Panc1 (cell line): ENCODE data around the gene NPAS3.

Experiments used
- CTCF ChIP-seq: fragments of 450-650 bp; IDR thresholded peaks from 2 replicates; pipeline ENCODE4 v1.5.1; 2017; ENCODE audit warnings: mild to moderate bottlenecking
- POLR2AphosphoS5 ChIP-seq: IDR thresholded peaks from 2 replicates; pipeline ENCODE4 v1.6.1; 2012; ENCODE audit warnings: mild to moderate bottlenecking, low read depth, low read length, moderate library complexity
- REST ChIP-seq, 2 experiments: IDR thresholded peaks; 2 replicates each; pipeline ENCODE4 v1.6.1; 2011 to 2012; ENCODE audit warnings: low read depth in 2 of 2, control low read depth in 1 of 2, low read length in 1 of 2, mild to moderate bottlenecking in 1 of 2, moderate library complexity in 1 of 2; ENCODE audit not compliant: insufficient read depth in 1 of 2

GRCh38 chr14:33705490-33705889 lies 766.8 kb downstream of the NPAS3 start:
- TF ChIP-seq REST (IDR thresholded peaks at IDR 0.05; ENCODE audit: insufficient read depth in 1 of 2, low read depth in 2 of 2, low read length in 1 of 2), result no peak
- no peak for TF ChIP-seq POLR2AphosphoS5
- no peak for TF ChIP-seq CTCF
